ENCODE measurements around the gene FOXL3.

Gene FOXL3

DNA sequence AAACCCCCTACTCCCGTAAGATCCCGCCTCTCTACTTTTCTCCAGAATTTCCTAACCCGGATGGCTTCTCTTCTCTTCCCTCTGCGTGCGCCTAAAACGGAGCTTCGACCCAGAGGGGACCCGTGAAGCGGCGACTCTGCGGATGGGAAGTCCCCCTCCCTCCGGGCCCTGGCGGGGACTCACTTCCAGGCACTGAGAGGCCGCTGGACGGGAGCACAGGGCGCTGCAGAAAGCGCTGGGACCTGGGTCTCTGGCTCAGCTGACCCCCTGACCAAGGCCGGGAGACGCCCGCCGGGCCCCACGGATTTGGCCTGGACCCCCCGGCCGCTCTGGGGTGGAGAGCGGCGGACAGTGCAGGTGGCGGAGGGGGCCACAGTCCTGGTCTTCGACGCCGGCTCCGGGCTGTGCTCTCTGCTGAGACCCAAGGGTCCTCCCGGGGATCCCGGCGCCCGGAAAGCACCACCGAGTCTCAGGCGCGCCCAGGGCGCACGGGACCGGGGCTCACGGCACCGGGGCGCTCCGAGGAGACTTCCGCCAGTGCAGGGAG is 688 bp upstream of the FOXL3 start:
- no peak overlapping the region for H3K4me3 ChIP-seq (ENCODE audit: control insufficient read depth, low read depth, low read length)
- TF ChIP-seq, protein P1, sequence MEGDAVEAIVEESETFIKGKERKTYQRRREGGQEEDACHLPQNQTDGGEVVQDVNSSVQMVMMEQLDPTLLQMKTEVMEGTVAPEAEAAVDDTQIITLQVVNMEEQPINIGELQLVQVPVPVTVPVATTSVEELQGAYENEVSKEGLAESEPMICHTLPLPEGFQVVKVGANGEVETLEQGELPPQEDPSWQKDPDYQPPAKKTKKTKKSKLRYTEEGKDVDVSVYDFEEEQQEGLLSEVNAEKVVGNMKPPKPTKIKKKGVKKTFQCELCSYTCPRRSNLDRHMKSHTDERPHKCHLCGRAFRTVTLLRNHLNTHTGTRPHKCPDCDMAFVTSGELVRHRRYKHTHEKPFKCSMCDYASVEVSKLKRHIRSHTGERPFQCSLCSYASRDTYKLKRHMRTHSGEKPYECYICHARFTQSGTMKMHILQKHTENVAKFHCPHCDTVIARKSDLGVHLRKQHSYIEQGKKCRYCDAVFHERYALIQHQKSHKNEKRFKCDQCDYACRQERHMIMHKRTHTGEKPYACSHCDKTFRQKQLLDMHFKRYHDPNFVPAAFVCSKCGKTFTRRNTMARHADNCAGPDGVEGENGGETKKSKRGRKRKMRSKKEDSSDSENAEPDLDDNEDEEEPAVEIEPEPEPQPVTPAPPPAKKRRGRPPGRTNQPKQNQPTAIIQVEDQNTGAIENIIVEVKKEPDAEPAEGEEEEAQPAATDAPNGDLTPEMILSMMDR (IDR thresholded peaks at IDR 0.05; ENCODE audit: control insufficient read depth, insufficient read depth, low read depth, low read length, missing control alignments) = no peak
- DNase-seq (ENCODE audit: low read depth) = no peak

- TF ChIP-seq, protein P1 (IDR thresholded peaks at IDR 0.05; ENCODE audit: control insufficient read depth, insufficient read depth, low read depth, low read length, missing control alignments) = no peak
- DNase-seq (ENCODE audit: low read depth) = no peak
- no peak overlapping the region for H3K4me3 ChIP-seq (ENCODE audit: control insufficient read depth, low read depth, low read length)
These were observed 793 bp downstream of the FOXL3 start for GRCh38 chr7:290554-291372.

DNA sequence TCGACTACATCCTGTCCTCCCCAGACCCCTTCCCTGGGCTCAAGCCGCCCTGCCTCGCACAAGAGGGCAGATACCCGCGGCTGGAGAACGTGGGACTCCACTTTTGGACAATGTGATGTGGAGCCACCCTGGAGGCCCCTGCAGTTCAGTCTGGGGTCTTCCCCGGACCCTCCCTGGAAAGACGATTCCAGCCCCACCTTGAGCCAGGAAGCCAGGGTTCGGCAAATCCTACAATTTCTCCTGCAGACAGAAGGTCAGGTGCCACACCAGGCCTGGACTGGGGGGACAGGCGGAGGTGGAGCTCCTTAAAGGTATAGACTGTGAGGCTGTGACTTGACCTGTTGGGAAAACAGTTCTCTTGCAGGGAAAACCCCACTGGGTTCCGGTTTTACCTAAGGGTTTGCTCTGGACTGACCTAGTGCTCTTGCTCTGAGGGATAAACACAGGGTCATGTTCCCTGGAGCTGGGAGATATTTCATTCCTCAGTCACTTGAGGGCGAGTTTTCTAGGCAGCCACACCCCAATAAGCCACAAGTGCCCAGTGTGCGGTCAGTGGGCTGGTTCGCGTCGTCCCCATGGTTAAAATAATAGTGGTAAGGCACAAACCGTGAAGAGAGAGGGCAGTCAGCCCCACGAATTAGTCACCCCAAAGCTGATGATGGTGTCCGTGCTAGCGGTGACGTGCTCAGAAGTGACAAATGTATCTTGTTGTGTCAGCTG is 1.6 kb downstream of the FOXL3 start:
- TF ChIP-seq, protein P1 (IDR thresholded peaks at IDR 0.05; ENCODE audit: control insufficient read depth, insufficient read depth, low read depth, low read length, missing control alignments) = no peak

DNA sequence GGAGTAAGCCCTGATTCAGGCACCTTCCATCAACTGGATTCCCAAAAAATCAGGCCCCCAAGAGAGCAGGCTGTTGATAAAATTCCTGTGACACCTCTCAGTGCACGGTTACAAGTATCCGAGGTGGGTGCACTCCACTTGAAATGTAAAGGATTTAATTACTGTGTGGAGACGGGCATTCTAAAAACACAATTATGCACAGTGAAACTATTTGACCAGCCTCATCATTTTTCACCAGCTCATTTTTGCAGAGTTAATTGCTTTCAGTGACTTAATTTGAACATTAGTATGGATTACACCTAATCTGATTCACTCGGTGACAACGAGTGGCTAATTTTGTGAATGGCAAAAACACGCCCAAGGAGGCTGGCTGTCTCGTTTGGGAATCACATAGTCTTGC is 2.3 kb downstream of the FOXL3 start:
- H3K4me3 ChIP-seq (ENCODE audit: control insufficient read depth, low read depth, low read length) = no peak overlapping the region
- TF ChIP-seq, protein P1 (IDR thresholded peaks at IDR 0.05; ENCODE audit: control insufficient read depth, insufficient read depth, low read depth, low read length, missing control alignments) = no peak
- DNase-seq (ENCODE audit: low read depth) = no peak

More for the DNA sequence above, 1.6 kb downstream of the FOXL3 start:
- H3K4me3 ChIP-seq (ENCODE audit: control insufficient read depth, low read depth, low read length) = no peak overlapping the region
- no peak for DNase-seq (ENCODE audit: low read depth)

GRCh38 chr7:292826-293225 is 2.9 kb downstream of the FOXL3 start:
- TF ChIP-seq, protein P1 (IDR thresholded peaks at IDR 0.05; ENCODE audit: control insufficient read depth, insufficient read depth, low read depth, low read length, missing control alignments) = no peak
- H3K4me3 ChIP-seq (ENCODE audit: control insufficient read depth, low read depth, low read length) = no peak overlapping the region

DNA sequence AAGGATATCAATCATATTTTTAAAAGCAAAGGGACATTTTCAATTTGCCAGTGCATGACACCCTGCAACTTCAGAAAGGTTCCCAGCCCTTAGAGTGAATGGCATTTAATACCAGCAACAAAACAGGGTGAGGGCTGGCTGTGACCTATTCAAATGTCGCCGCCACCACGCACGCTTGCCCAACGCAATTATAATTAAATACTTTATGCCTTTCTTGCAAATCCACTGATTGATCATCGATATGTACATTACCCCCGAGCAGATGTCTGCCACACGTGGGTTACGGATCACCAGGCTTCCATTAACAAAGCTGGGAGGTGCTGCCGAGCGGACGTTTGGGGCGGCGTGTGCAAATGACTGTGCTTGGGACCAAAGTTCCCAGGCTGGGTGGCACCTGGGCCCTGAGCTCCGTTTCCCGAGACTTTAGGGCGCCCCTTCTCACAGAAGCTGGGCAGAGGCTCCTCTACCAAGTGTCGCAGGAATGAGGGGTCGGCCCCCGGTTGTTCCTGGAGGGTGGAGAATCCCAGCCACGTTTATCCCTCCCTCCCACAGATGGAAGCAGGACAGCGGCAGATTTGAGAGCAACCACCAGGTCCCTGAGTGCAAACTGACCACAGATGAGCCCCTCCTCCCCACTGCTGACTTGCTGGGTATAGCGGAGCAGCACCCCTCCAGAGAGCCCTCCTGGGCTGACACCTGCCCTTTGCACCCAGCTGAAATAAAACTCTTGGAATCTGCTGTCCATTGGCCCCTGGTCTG is 3.9 kb downstream of the FOXL3 start:
- DNase-seq (ENCODE audit: low read depth) = no peak
- TF ChIP-seq, protein P1 (IDR thresholded peaks at IDR 0.05; ENCODE audit: control insufficient read depth, insufficient read depth, low read depth, low read length, missing control alignments) = no peak
- no peak overlapping the region for H3K4me3 ChIP-seq (ENCODE audit: control insufficient read depth, low read depth, low read length)

More at GRCh38 chr7:292826-293225, 2.9 kb downstream of the FOXL3 start:
- DNase-seq (ENCODE audit: low read depth) = no peak
